ENCODE measurements around the gene BTF3. TPM values are rescaled to one million over a fixed set of nuclear protein-coding genes. Genes with fewer than 3 reads are reported as not detected.

Gene BTF3
- total and polyA plus RNA-seq, 10 donors = 368 to 914 (median 511) TPM

DNA sequence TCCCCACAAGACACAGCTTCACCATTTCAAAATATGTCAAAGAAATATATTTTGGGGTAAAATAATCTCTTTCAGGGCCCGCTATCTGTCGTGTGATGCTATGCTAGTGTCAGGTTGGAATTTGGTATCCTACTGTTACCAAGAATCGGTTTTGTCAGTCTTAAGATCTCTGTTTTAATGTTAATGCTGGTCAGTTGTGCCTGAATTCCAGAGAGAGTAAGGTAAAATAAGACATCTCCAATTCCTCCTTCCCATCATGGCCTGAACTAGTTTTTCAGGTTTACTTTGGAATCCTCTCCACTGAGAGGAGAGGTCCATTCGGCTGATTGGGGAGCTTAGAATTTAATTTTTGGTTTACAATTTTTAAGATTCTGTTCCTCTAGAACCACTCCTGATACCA is 10.4 kb upstream of the BTF3 start:
- Histone ChIP-seq H3K27me3 (replicated peaks in 1 of 7) (peaks cover 0 to 4% (median 0%) of the 10 kb centered on the region in 7 donors), H3K36me3 (no peaks in the 10 kb centered on the region), H3K9me3 (no peaks in the 10 kb centered on the region), H3K27ac (no peak overlapping the region), H3K4me3 (no peak overlapping the region), H3K4me1 (no peaks in the 10 kb centered on the region)
- no peak for DNase-seq
- WGBS, 5 donors = 77 to 86% (median 82%) methylated on average over 4 of the region's 4 CpGs
- intact Hi-C loops (cut with DNase I; ENCODE audit: low total_unique reads) = no loop called here
- TF ChIP-seq, protein P1, sequence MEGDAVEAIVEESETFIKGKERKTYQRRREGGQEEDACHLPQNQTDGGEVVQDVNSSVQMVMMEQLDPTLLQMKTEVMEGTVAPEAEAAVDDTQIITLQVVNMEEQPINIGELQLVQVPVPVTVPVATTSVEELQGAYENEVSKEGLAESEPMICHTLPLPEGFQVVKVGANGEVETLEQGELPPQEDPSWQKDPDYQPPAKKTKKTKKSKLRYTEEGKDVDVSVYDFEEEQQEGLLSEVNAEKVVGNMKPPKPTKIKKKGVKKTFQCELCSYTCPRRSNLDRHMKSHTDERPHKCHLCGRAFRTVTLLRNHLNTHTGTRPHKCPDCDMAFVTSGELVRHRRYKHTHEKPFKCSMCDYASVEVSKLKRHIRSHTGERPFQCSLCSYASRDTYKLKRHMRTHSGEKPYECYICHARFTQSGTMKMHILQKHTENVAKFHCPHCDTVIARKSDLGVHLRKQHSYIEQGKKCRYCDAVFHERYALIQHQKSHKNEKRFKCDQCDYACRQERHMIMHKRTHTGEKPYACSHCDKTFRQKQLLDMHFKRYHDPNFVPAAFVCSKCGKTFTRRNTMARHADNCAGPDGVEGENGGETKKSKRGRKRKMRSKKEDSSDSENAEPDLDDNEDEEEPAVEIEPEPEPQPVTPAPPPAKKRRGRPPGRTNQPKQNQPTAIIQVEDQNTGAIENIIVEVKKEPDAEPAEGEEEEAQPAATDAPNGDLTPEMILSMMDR (IDR thresholded peaks at IDR 0.05 in 8 of 11, conservative IDR thresholded peaks at IDR 0.05 in 3 of 11) = no peak
- TF ChIP-seq POLR2AphosphoS5 (IDR thresholded peaks at IDR 0.05) = no peak
- TF ChIP-seq POLR2A (IDR thresholded peaks at IDR 0.05) = no peak

DNA sequence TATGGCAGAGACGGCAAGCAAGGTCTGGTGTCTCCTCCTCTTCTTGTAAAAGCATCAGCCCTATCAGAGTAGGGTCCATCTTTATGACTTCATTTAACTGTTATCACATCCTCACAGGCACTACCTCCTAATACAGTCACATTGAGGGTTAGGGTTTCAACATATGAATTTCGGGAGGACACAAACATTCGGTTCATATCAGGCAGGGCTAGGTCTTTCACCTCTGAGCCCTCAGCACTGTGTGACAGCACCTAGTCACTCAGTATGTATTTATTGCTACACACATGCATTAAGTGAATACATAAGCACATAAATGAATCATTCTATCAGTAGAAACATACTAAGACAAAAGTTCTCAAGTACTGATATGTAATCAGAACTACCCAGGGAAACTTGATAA is 9.4 kb upstream of the BTF3 start:
- TF ChIP-seq, protein P1 (IDR thresholded peaks at IDR 0.05 in 8 of 11, conservative IDR thresholded peaks at IDR 0.05 in 3 of 11) = no peak
- TF ChIP-seq POLR2AphosphoS5 (IDR thresholded peaks at IDR 0.05) = no peak
- no peak for TF ChIP-seq POLR2A (IDR thresholded peaks at IDR 0.05)
- intact Hi-C loops (cut with DNase I; ENCODE audit: low total_unique reads) = no loop called here
- H3K9me3 ChIP-seq = no peaks in the 10 kb centered on the region
- DNase-seq = no peak
- peaks cover 0 to 4% (median 0%) of the 10 kb centered on the region in 7 donors for H3K27me3 ChIP-seq (replicated peaks in 1 of 7)
- no peak overlapping the region for H3K27ac ChIP-seq
- WGBS, 5 donors = 82 to 91% (median 88%) methylated on average over 3 of the region's 3 CpGs
- H3K4me1 ChIP-seq = no peaks in the 10 kb centered on the region
- H3K36me3 ChIP-seq = no peaks in the 10 kb centered on the region
- H3K4me3 ChIP-seq = no peak overlapping the region

DNA sequence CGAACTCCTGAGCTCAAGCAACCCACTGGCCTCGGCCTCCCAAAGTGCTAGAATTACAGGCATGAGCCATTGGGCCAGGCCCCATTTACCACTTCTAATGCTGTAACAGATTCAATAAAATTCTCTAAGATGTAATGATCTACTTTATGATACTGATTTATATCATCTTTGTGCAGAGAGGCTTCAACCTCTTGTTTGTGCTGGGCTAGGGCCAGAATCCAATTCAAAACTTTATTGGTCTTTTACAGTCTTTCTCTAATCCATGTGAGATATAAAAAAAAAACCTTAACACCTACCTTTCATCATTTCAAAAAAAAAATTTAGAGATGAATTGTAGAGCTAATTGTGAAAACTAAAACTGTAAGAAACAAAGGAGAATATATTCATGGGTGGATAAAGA is 8.2 kb upstream of the BTF3 start:
- Histone ChIP-seq H3K4me1 (no peaks in the 10 kb centered on the region), H3K9me3 (no peaks in the 10 kb centered on the region), H3K4me3 (no peak overlapping the region), H3K36me3 (no peaks in the 10 kb centered on the region), H3K27me3 (replicated peaks in 1 of 7) (peaks cover 0 to 4% (median 0%) of the 10 kb centered on the region in 7 donors), H3K27ac (no peak overlapping the region)
- 84 to 94% (median 87%) methylated on average over 2 of the region's 2 CpGs for WGBS, 5 donors
- DNase-seq = no peak
- TF ChIP-seq, protein P1 (IDR thresholded peaks at IDR 0.05 in 8 of 11, conservative IDR thresholded peaks at IDR 0.05 in 3 of 11) = no peak
- TF ChIP-seq POLR2A (IDR thresholded peaks at IDR 0.05) = no peak
- no peak for TF ChIP-seq POLR2AphosphoS5 (IDR thresholded peaks at IDR 0.05)
- intact Hi-C loops (cut with DNase I; ENCODE audit: low total_unique reads) = no loop called here

DNA sequence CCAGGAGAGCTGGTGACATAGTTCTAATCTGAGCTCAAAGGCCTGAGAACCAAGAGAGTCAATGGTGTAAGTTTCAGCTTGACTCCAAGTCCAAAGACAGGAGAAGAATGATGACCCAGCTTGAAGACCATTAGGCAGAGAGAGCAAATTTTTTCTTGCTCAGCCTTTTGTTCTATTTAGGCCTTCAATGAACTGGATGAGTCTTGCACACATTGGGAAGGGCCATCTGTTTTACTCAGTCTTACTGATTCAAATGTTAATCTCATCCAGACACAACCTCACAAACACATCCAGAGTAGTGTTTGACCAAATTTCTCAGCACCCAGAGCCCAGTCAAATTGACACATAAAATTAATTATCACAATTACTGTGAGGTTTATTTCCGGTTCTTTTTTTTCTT is 7.1 kb upstream of the BTF3 start:
- peaks cover 0 to 4% (median 0%) of the 10 kb centered on the region in 7 donors for H3K27me3 ChIP-seq (replicated peaks in 1 of 7)
- no peaks in the 10 kb centered on the region for H3K4me1 ChIP-seq
- H3K27ac ChIP-seq = no peak overlapping the region
- no peaks in the 10 kb centered on the region for H3K9me3 ChIP-seq
- H3K4me3 ChIP-seq = no peak overlapping the region
- intact Hi-C loops (cut with DNase I; ENCODE audit: low total_unique reads) = no loop called here
- no peaks in the 10 kb centered on the region for H3K36me3 ChIP-seq
- TF ChIP-seq, protein P1 (IDR thresholded peaks at IDR 0.05 in 8 of 11, conservative IDR thresholded peaks at IDR 0.05 in 3 of 11) = no peak
- TF ChIP-seq POLR2A (IDR thresholded peaks at IDR 0.05) = no peak
- no peak for TF ChIP-seq POLR2AphosphoS5 (IDR thresholded peaks at IDR 0.05)
- no peak for DNase-seq
- 87 to 94% (median 90%) methylated on average over 1 of the region's 1 CpG for WGBS, 5 donors

All from spleen (tissue), 11 donors.